HepG2 (cell line): ENCODE results near the gene LILRB3. TPM values are rescaled to one million over a fixed set of nuclear protein-coding genes. Genes with fewer than 3 reads are reported as not detected.

Experiments
- ARID5B ChIP-seq: IDR thresholded peaks from 2 replicates; pipeline ENCODE4 v1.4.0; 2020; ENCODE audit warnings: mild to moderate bottlenecking, missing genetic modification reagents
- DPF2 ChIP-seq: sonication (generic); formaldehyde crosslinking; IDR thresholded peaks from 2 replicates; pipeline ENCODE4 v1.4.0; 2020; ENCODE audit warnings: mild to moderate bottlenecking, low read depth, missing genetic modification reagents, borderline replicate concordance
- GABPA ChIP-seq, 2 experiments: IDR thresholded peaks; 2 replicates each; pipeline ENCODE4 v1.6.1; 2011 to 2016; ENCODE audit warnings: low read depth in 2 of 2, low read length in 1 of 2, missing biosample characterization in 1 of 2, missing genetic modification characterization in 1 of 2
- GATA4 ChIP-seq: sonication (generic); IDR thresholded peaks from 2 replicates; pipeline ENCODE4 v1.6.1; 2016; ENCODE audit warnings: antibody characterized with exemption, low read depth, borderline replicate concordance
- HMGXB4 ChIP-seq, 2 experiments: sonication (generic) in 1 of 2; formaldehyde crosslinking in 1 of 2; IDR thresholded peaks; 2 replicates each; pipeline versions ENCODE4 v1.4.0 to v1.6.1; 2018 to 2020; ENCODE audit warnings: missing genetic modification reagents in 2 of 2, borderline replicate concordance in 1 of 2, low read depth in 1 of 2, mild to moderate bottlenecking in 1 of 2, missing biosample characterization in 1 of 2
- MTA1 ChIP-seq: sonication (generic); formaldehyde crosslinking; IDR thresholded peaks from 2 replicates; pipeline ENCODE4 v1.4.0; 2020; ENCODE audit warnings: missing genetic modification reagents, mild to moderate bottlenecking, borderline replicate concordance
- MZF1 ChIP-seq: sonication (generic); formaldehyde crosslinking; IDR thresholded peaks from 2 replicates; pipeline ENCODE4 v1.8.1; 2023; ENCODE audit warnings: mild to moderate bottlenecking, missing genetic modification reagents, borderline replicate concordance
- RBFOX2 ChIP-seq: fragments of 200-400 bp; formaldehyde crosslinking; IDR thresholded peaks from 2 replicates; pipeline ENCODE4 v1.6.1; 2017; ENCODE audit warnings: low read depth, mild to moderate bottlenecking, low read length
- SOX6 ChIP-seq, 2 experiments: fragments of 450-650 bp in 1 of 2; sonication (generic) in 1 of 2; formaldehyde crosslinking in 1 of 2; IDR thresholded peaks; 2 replicates each; pipeline versions ENCODE4 v1.4.0 to v1.6.1; 2017 to 2020; ENCODE audit warnings: antibody characterized with exemption in 1 of 2, mild to moderate bottlenecking in 1 of 2, missing genetic modification reagents in 1 of 2
- THAP9 ChIP-seq: sonication (generic); formaldehyde crosslinking; IDR thresholded peaks from 2 replicates; pipeline ENCODE4; 2020; ENCODE audit warnings: missing genetic modification reagents, mild to moderate bottlenecking, borderline replicate concordance
- ZNF414 ChIP-seq: sonication (generic); formaldehyde crosslinking; IDR thresholded peaks from 2 replicates; pipeline ENCODE4 v1.5.0; 2020; ENCODE audit warnings: missing genetic modification reagents
- ZNF704 ChIP-seq: sonication (generic); formaldehyde crosslinking; IDR thresholded peaks from 2 replicates; pipeline ENCODE4 v1.8.1; 2023; ENCODE audit warnings: mild to moderate bottlenecking, inconsistent platforms, moderate library complexity, missing genetic modification reagents, borderline replicate concordance
- polyA plus RNA-seq, 8 experiments: library from polyadenylated mRNA; depleted of rRNA in 3 of 8; stranded (reverse) in 7 of 8; unstranded in 1 of 8; fragments of >200 nt; fragmentation: Illumina TruSeq in 4 of 8; extraction: Trizol in 4 of 8; gene quantifications; 2 replicates each; pipeline versions ENCODE4 v1.2.1 to v1.2.3, GENCODE V29; 2011 to 2016; ENCODE audit warnings: low read depth in 4 of 8, missing spikeins in 1 of 8, mixed read lengths in 1 of 8; ENCODE audit not compliant: insufficient read depth in 1 of 8
- total RNA-seq, 5 experiments: library from RNA; depleted of rRNA; stranded (reverse); fragments of >200 nt; fragmentation: Illumina TruSeq; extraction: Trizol; gene quantifications; 2 replicates each; pipeline ENCODE4 v1.2.3, GENCODE V29; 2016; ENCODE audit warnings: low read depth in 1 of 5
- TF ChIP-seq, protein P1 (sequence below): sonication (generic); formaldehyde crosslinking; IDR thresholded peaks from 2 replicates; pipeline ENCODE4 v1.5.1; 2020; ENCODE audit warnings: missing genetic modification reagents, mild to moderate bottlenecking, borderline replicate concordance
- TF ChIP-seq, protein P2 (sequence below): sonication (generic); formaldehyde crosslinking; conservative IDR thresholded peaks from 2 replicates; pipeline ENCODE4 v1.4.0; 2020; ENCODE audit warnings: missing genetic modification reagents

LILRB3 gene
- total and polyA plus RNA-seq, 2 of the 13 experiments (the other 11 are each of a cell fraction or from before 2014, with no cell fraction given): 0.22 TPM; not detected in 1

GRCh38 chr19:54203151-54203611 is 19.6 kb downstream of the LILRB3 start (continued):
- TF ChIP-seq, protein P1, sequence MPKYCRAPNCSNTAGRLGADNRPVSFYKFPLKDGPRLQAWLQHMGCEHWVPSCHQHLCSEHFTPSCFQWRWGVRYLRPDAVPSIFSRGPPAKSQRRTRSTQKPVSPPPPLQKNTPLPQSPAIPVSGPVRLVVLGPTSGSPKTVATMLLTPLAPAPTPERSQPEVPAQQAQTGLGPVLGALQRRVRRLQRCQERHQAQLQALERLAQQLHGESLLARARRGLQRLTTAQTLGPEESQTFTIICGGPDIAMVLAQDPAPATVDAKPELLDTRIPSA: no peak
- TF ChIP-seq HMGXB4 (CRISPR knock-in tag; IDR thresholded peaks at IDR 0.05; ENCODE audit: borderline replicate concordance in 1 of 2, low read depth in 1 of 2): no peak
- no peak for TF ChIP-seq MTA1 (CRISPR knock-in tag)
- no peak for TF ChIP-seq ZNF704 (CRISPR knock-in tag)
- no peak for TF ChIP-seq SOX6 (IDR thresholded peaks at IDR 0.05)
- no peak for TF ChIP-seq SOX6 (CRISPR knock-in tag; IDR thresholded peaks at IDR 0.05)
- no peak for TF ChIP-seq GATA4
- peak; percentile 56 for TF ChIP-seq ARID5B
- no peak for TF ChIP-seq DPF2
- TF ChIP-seq, protein P2, sequence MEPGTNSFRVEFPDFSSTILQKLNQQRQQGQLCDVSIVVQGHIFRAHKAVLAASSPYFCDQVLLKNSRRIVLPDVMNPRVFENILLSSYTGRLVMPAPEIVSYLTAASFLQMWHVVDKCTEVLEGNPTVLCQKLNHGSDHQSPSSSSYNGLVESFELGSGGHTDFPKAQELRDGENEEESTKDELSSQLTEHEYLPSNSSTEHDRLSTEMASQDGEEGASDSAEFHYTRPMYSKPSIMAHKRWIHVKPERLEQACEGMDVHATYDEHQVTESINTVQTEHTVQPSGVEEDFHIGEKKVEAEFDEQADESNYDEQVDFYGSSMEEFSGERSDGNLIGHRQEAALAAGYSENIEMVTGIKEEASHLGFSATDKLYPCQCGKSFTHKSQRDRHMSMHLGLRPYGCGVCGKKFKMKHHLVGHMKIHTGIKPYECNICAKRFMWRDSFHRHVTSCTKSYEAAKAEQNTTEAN (CRISPR knock-in tag): no peak
- TF ChIP-seq GABPA (IDR thresholded peaks at IDR 0.05; ENCODE audit: low read depth, low read length): no peak
- TF ChIP-seq GABPA (CRISPR knock-in tag; IDR thresholded peaks at IDR 0.05; ENCODE audit: low read depth): no peak
- no peak for TF ChIP-seq ZNF414 (CRISPR knock-in tag)
- TF ChIP-seq RBFOX2: peak; percentile 32; the same call in 1 of the 2 replicates
- TF ChIP-seq MZF1 (CRISPR knock-in tag): no peak
- no peak for TF ChIP-seq THAP9 (CRISPR knock-in tag)
